ENCODE measurements around the gene SERP2.

Gene SERP2

DNA sequence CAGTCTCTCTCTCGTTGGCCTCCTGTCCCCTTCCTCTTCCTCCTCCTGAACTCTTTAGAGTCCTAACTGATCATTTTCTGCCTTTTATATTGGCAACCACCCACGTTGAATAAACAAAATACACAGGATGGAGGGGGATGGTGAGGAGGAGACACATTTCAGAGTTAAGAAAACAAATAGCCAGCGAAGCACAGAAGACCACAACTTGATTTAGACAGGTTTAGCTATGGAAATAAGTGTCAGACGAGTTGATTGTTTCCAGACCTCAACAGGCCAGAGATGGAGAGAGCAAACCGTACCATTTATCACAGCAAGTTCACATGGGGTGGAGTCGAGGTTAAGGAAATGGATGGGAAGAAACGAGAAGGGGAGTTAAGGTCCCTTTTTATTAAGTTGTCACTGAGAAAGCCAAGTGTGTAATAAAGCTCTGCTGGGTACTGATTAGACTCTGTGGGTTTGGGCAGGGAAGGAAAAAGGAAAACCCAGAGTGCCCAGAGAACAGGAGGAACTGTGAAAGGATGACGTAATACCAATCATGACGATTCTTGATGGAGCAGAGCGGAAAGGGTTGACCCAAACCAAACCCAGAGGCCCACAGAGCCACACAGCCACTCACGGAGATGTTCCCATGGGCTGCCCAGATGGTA is 11.1 kb upstream of the SERP2 start:
- DNase-seq = no peak

DNA sequence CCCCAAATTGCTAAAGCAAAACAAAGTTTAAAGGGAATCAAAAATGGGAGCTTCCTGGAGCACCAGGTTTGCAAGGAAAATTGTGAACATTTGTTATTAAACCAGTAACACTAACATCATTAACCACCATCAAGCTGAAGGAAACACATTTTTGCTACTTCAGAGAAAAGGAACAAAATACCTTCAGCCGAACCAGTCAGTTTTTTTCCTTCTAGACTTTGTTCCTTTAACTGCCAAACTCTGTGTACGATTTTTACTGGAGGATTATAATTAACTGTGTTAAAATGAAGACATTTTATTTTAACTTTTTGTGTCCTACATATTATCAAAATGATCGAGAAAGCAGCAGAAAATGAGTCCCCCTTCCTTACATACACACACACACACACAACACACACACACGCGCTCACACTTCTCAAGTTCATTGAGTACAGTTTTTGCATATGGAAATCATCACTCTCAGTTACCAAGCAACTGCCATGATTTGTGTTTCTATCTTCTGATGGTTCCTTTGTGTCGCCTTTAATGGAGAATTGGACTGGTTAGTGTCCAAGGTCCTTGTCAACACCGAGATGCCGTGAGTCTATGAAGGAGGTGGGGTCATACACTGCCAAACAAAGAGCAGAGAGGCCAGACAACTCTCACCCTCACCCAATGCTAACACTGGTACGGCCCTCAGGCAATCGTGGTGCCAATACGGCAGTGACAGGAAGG is 9.8 kb upstream of the SERP2 start:
- no peak for DNase-seq

GRCh38 chr13:44364345-44365000 is 9.2 kb upstream of the SERP2 start:
- DNase-seq = no peak

DNA sequence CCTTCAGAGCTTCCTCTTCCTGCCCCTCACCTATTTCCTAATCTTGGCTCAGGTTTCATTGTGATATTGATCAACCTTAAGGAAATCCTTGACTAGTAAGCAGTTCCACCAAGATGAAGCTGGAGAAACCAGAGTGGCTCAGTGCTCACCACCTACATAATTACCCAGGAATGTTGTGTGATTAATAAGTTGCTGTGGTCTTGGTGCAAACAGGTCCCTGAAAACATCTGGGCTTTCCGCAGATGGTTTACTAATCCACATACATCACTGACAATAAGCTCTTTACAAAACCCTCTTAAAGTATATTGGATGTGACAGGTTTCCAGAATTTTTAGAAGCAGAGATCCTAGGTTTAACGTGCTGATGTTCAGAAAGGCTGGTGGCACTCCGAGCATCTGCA is 8.6 kb upstream of the SERP2 start:
- DNase-seq = no peak

DNA sequence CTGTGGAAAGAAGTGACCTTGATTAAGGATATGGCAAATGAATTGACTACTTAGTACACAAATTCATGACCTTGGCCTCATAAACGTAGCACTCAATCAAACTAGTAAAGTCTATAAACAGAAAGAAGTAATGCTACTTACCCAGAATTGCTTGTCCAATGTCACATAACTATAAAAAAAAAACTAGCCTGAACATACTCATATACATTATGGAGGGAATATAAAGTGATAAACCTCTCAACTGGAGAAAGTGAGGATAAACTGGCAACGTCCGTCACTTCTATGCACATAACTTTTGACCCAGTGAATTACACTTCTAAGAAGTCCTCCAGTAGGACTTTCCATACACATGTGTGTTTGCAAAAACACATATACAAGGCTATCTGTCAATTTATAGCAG is 7.7 kb upstream of the SERP2 start:
- no peak for DNase-seq

DNA sequence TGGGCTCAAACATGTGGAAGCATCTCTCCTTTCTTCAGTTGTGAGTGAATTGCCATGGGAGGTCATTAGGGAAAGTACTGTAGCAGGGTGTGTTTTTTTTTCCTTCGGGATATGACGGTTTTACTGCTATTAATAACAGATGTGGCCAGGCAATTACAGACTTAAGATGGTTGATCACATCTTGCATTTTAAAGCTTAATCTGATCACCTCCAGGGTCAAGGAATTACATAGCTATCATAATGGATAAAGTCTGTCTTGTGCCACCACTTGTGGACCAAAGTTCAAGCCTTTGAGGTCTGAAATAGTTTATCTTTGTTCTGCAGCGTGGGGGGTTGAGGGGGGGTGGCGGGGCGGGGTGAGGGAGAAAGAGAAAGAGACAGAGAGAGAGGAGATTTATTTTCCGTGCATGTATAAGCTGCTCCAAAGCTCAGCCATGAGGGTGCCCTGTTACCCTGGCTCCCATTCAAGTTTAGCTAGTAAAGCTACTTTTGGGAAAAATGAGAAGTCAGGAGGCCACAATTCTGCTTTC is 5.5 kb upstream of the SERP2 start:
- peak; percentile 79 for DNase-seq

DNA sequence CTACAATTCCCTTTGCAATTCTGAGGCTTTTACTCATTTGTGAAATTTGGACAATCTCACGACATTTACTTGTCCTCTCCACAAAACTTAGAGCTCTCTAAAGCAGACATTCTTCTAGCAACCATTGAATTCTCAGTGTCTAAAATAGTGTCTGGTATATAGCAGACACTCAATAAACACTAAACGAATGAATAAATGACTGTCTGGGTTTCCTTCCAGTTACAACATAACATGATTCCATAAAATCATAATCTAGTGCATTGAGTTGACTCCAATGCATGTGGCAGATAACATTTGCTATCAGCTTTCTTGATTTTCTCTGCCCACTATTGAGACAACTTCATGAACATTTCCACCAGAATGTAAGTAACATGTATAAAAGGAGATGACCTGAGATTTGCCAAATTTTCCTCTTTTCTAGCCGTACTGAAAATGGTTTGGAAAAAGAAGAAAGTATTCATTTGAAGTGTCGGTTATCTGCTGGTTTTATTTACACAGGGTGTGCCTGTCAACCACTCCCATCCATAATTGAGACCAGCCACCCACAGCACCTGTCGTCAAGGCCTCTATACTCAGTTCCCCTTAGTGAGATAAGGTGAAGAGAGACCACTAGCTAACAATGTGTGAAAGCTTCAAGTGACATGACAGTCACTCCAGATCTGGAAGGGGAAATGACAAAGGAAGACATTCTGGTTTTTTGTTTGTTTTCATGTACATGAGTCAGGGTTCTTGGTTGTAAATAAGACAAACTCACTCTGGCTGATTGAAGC is 4.8 kb upstream of the SERP2 start:
- no peak for DNase-seq

DNA sequence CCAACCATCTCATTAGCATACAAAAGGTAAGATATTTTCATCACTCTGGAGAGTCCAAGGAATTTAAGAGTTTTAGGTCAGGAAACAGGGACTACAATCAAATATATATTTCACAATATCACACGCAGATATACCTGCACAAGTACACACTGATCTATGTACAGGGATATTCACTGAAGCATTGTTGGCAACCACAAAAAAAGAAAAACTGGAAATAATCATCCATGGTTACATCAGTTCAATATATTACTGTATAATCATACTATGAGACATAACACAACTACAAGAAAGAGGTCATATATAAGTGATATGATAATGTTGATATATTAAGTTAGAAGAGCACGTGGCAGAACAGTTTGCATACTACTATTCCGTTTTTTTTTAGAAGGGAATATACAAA is 2.2 kb upstream of the SERP2 start:
- DNase-seq = no peak

- DNase-seq = no peak
Observed at GRCh38 chr13:44373247-44373600, 400 bp upstream of the SERP2 start.

GRCh38 chr13:44374348-44374712 is 706 bp downstream of the SERP2 start:
- DNase-seq = no peak

- DNase-seq = no peak
Observed at GRCh38 chr13:44378277-44378676, 4.7 kb downstream of the SERP2 start.

DNA sequence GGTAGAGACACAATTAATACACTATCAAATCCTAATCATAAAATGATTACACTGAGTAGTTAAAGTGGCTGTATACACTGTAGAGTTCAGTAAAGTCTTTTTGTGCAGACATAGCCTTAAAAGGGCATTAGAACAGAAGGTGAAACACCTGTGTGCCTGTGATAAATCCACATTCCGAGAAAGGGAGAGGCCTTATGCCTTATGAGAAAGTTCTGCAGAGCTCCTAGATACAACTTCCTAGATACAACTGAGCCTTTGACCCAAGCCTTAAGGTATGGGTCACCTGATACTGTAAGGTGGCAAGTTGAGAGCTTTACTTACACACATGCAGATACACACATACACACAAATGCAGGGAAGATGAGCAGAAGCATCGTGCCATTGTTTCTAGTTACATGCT is 6.3 kb downstream of the SERP2 start:
- DNase-seq = no peak

DNA sequence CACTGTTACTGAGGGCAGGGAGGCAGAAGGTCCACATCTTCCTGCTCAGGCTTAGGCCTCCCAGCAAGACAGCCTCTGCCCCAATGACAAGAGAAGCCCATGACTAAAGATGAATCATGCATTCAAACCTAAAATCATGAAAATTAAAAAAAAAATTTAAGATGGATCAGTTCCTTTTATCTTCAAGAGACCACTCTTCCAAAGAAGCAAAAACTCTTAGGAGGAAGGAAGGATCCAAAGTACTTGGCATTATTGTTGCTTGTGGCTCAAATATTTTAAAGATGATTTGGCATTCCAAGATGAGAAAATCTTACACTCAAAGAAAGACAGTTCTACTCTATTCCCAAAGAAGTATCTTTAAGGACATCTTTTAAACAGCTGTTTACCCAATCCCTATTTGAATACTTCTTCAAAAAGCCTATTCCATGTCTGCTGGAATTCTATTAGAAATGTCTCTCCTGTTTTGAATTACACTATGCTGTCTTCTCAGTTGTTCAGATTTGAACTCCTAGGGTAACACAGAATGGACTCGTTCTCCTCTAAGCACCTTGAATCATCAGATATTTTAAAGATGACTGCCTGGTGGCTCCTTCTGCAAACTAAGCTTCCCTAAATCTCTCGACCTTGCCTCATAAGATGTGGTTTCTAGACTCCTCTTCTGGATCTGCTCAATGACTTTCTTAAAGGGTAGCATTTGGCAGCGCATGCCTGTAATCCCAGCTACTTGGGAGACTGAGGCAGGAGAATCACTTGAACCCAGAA is 7.0 kb downstream of the SERP2 start:
- no peak for DNase-seq

- no peak for DNase-seq
Observed at GRCh38 chr13:44382635-44383145, 9.1 kb downstream of the SERP2 start.

GRCh38 chr13:44383945-44384344 is 10.3 kb downstream of the SERP2 start:
- no peak for DNase-seq

GRCh38 chr13:44384778-44385177 is 11.2 kb downstream of the SERP2 start:
- DNase-seq = no peak

GRCh38 chr13:44385401-44385800 is 11.8 kb downstream of the SERP2 start:
- no peak for DNase-seq

DNA sequence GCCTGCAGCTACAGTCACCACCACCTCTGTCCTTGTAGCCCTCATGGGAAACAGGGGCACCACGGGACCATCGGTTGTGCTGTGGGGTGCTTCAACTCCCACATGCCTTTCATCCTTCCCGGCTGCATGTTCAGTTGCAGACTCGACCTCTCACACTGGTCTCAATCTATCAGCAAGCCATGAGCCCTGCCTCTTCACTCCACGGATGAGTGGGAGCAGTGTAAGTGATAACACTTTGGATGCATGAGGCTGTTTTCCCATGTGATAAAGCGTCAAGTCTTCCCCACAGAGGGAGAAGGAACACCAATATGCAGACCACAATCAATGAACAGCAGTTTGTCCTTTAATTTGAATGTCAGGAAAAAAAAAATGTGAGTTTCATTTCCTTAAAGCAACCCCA is 12.2 kb downstream of the SERP2 start:
- no peak for DNase-seq

DNA sequence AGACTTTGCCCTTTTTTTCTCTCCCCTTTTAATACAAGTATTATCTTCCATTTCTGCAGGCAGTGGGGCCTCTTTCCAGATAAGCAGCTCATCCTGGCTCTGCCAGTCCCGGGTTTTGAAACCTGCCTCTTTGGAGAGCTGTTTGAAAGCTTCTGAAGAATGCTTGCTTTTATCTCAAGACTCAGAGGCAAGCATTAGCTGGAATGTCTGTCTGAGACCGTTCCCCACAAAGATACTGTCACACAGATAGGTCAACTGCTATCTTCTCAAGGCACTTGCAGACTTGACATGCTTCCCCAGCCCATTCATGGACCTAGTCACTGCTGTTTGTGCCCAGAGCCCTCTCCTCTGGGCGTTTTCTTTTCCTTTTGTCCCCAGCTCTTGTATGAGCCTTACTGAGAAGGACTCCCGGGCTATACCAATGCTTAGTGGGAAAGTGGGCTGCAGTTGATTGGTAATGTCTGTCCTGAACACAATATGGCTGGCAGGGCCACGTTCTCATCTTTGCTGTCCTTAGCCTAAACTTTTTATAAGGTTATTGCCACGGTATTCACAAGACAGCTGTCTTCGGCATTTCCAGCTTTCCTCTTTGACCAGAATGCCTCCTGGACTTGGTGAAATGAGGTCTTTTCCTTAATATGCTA is 13.4 kb downstream of the SERP2 start:
- DNase-seq = no peak

DNA sequence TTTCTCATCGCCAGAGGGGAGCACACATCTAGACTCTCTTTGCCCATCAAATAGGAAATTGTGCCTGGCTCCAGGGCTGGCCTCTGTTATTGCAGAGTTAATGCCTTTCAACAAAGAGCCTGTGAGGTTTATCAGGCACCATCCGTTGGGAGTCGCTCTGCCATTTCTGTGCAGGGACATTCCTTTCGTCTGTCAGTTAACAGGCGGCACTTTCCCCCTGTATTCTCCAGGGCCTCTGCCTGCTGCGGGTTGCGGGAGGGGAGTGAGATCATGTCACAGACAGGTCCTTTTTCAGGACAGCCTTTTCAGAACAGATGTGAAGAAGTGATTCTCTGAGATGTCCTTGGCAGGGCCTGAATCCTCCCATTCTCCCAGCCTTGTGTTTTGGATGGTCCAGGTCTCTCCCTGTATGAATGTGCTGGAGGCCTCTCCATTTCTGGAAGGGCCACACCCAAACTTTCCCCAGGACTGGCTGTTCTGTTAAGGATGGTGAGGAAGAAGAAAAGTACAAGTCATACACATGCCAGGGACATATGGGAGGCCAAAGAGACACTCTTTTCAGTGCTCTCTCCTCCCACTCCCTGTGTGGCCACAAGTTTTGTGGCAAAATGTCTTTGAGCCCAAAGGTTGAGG is 14.9 kb downstream of the SERP2 start:
- no peak for DNase-seq

DNA sequence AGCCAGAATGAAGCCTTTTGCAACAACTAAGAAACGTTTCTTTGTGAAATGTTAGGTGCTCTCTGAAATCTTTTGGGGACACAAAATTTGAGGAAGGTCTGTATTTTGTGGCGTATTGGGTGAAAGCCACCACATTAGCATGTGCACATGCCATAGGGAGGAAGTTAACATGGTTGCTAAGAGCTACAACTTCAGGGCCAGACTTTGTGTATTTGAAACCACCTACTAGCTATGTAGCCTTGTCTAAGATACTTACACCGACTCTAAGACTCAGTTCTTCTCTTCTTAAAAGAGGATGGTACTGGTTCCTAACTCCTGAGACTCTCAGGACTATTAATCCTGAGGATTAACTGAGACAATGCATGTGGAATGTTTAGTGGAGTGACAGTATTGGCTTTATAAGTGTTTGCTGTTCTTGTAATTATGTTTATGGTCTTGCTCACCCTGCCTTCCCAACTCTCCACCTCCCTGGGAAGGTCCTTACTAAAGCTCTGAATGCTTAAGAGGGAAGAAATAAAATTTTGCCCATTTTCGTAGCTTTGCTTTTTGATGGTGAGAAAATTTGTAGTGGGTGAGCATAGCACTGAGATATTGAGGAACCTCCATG is 15.5 kb downstream of the SERP2 start:
- DNase-seq = no peak
